Chondrocyte (in vitro differentiated cells): ENCODE data around the gene FHL2. TPM values are rescaled to one million over a fixed set of nuclear protein-coding genes. Genes with fewer than 3 reads are reported as not detected.

Source experiments
- DNase-seq: peaks from one replicate; pipeline ENCODE4 v3.0.0; 2021; ENCODE audit warnings: mixed read lengths, low spot score
- H3K27ac Mint-ChIP-seq: one replicate; pipeline ENCODE4 v1.8.0; 2021; ENCODE audit warnings: mild to moderate bottlenecking, moderate library complexity, mixed read lengths; ENCODE audit not compliant: unreplicated experiment
- H3K27me3 Mint-ChIP-seq: 2 replicates; pipeline ENCODE4 v1.8.0; 2021; ENCODE audit warnings: low read depth, mixed read lengths
- H3K36me3 Mint-ChIP-seq: 2 replicates; pipeline ENCODE4 v1.8.0; 2021; ENCODE audit warnings: low read depth, mixed read lengths
- H3K4me1 Mint-ChIP-seq: 2 replicates; pipeline ENCODE4 v1.8.0; 2021; ENCODE audit warnings: low read depth, mild to moderate bottlenecking, mixed read lengths
- H3K4me3 Mint-ChIP-seq: one replicate; pipeline ENCODE4 v1.8.0; 2021; ENCODE audit warnings: mild to moderate bottlenecking, moderate library complexity, mixed read lengths; ENCODE audit not compliant: unreplicated experiment
- H3K9me3 Mint-ChIP-seq: 2 replicates; pipeline ENCODE4 v1.8.0; 2021; ENCODE audit warnings: low read depth, mixed read lengths
- total RNA-seq: library from RNA; stranded (reverse); gene quantifications from 3 replicates; pipeline ENCODE4 v1.2.1, GENCODE V29; 2021
- TF ChIP-seq, protein P1 (sequence below): fragments of 200-600 bp; sonication (generic); IDR thresholded peaks from 2 replicates; pipeline ENCODE4 v1.5.0; 2021; ENCODE audit warnings: antibody characterized with exemption, mild to moderate bottlenecking, moderate library complexity

Gene FHL2
- total RNA-seq, 1 donor from 2014 or later: 104 TPM

GRCh38 chr2:105393373-105394055 lies 5.3 kb downstream of the FHL2 start:
- peak overlapping the region; percentile 38 for H3K27ac Mint-ChIP-seq
- DNase-seq: no peak
- H3K27me3 Mint-ChIP-seq: no peaks in the 10 kb centered on the region
- TF ChIP-seq, protein P1, sequence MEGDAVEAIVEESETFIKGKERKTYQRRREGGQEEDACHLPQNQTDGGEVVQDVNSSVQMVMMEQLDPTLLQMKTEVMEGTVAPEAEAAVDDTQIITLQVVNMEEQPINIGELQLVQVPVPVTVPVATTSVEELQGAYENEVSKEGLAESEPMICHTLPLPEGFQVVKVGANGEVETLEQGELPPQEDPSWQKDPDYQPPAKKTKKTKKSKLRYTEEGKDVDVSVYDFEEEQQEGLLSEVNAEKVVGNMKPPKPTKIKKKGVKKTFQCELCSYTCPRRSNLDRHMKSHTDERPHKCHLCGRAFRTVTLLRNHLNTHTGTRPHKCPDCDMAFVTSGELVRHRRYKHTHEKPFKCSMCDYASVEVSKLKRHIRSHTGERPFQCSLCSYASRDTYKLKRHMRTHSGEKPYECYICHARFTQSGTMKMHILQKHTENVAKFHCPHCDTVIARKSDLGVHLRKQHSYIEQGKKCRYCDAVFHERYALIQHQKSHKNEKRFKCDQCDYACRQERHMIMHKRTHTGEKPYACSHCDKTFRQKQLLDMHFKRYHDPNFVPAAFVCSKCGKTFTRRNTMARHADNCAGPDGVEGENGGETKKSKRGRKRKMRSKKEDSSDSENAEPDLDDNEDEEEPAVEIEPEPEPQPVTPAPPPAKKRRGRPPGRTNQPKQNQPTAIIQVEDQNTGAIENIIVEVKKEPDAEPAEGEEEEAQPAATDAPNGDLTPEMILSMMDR: no peak
- peaks cover 90% of the 10 kb centered on the region for H3K4me1 Mint-ChIP-seq
- peaks cover 20% of the 10 kb centered on the region for H3K36me3 Mint-ChIP-seq
- H3K9me3 Mint-ChIP-seq: no peaks in the 10 kb centered on the region
- no peak overlapping the region for H3K4me3 Mint-ChIP-seq

- no peak overlapping the region for H3K4me3 Mint-ChIP-seq
Measured at GRCh38 chr2:105391763-105392662, 6.8 kb downstream of the FHL2 start.

DNA sequence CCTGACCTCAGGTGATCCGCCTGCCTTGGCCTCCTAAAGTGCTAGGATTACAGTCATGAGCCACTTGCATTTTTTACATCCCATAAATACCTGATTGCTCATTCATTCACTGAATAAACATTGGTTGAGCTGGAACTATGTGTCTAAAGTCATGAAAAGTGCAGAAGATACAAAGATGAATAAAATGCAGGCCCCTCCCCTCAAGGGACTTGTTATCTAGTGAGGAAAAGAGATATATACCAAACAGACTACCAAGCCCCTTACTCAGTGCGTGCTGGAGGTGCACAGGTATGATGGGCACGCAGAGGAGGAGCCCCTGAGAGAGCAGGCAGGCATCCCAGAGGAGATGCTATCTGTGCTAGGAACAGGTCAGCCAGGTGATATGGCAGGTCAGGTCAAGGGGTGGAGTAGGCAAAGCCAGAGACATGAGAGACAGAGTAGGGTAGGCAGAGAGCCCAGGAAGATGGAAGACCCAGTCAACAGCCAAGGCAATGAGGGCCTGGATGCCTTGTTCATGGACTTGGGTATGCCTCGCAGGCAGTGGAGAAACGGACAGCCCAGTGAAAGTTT lies 7.7 kb downstream of the FHL2 start:
- peaks cover 91% of the 10 kb centered on the region for H3K4me1 Mint-ChIP-seq
- H3K4me3 Mint-ChIP-seq: no peak overlapping the region
- TF ChIP-seq, protein P1: no peak
- no peaks in the 10 kb centered on the region for H3K27me3 Mint-ChIP-seq
- H3K27ac Mint-ChIP-seq: peak overlapping the region; percentile 91
- H3K36me3 Mint-ChIP-seq: peaks cover 25% of the 10 kb centered on the region
- DNase-seq: no peak
- peaks cover 4% of the 10 kb centered on the region for H3K9me3 Mint-ChIP-seq

More at GRCh38 chr2:105391763-105392662, 6.8 kb downstream of the FHL2 start:
- DNase-seq: no peak
- peaks cover 28% of the 10 kb centered on the region for H3K36me3 Mint-ChIP-seq
- no peaks in the 10 kb centered on the region for H3K27me3 Mint-ChIP-seq
- H3K27ac Mint-ChIP-seq: peak overlapping the region; percentile 91
- TF ChIP-seq, protein P1: no peak
- H3K9me3 Mint-ChIP-seq: peaks cover 4% of the 10 kb centered on the region
- H3K4me1 Mint-ChIP-seq: peaks cover 98% of the 10 kb centered on the region

GRCh38 chr2:105390454-105390853 lies 8.4 kb downstream of the FHL2 start:
- TF ChIP-seq, protein P1: no peak
- Mint-ChIP-seq H3K27me3 (no peaks in the 10 kb centered on the region), H3K4me1 (peaks cover 84% of the 10 kb centered on the region), H3K4me3 (no peak overlapping the region), H3K27ac (peak overlapping the region; percentile 91), H3K9me3 (peaks cover 4% of the 10 kb centered on the region), H3K36me3 (peaks cover 27% of the 10 kb centered on the region)
- DNase-seq: no peak

DNA sequence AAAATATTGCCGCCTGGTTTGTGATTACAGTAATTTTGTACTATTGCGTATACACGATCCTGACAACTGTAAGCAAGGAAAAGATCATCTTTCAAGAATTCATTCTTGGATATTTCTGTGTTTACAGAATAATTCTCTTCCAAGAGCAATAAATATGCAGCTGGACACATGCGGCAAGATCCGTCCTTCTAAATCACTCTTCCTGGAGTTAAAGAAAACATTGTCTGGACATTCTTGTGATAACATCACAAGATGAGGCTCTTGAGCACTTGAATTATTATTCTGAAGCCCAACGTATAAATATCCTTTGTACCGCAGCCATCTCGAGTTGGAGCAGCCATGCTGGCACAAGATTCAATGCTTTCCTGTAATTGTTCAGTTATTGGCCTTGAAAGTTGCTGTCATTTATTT lies 9.9 kb downstream of the FHL2 start:
- peak overlapping the region; percentile 91 for H3K27ac Mint-ChIP-seq
- peaks cover 4% of the 10 kb centered on the region for H3K9me3 Mint-ChIP-seq
- DNase-seq: no peak
- H3K4me3 Mint-ChIP-seq: no peak overlapping the region
- TF ChIP-seq, protein P1: no peak
- no peaks in the 10 kb centered on the region for H3K27me3 Mint-ChIP-seq
- peaks cover 34% of the 10 kb centered on the region for H3K36me3 Mint-ChIP-seq
- H3K4me1 Mint-ChIP-seq: peaks cover 73% of the 10 kb centered on the region
